ENCODE measurements around the gene SERPINB10.

SERPINB10 gene

GRCh38 chr18:63982361-63982760 is 74.6 kb downstream of the SERPINB10 start:
- no peak for DNase-seq
